HepG2 (cell line): ENCODE measurements around the gene DISP2. TPM values are rescaled to one million over a fixed set of nuclear protein-coding genes. Genes with fewer than 3 reads are reported as not detected.

Experiments used
- CEBPG ChIP-seq: IDR thresholded peaks from 2 replicates; pipeline ENCODE4 v1.6.1; 2016
- ELF3 ChIP-seq: IDR thresholded peaks from 2 replicates; pipeline ENCODE4 v1.6.1; 2016; ENCODE audit warnings: missing genetic modification reagents, missing compliant biosample characterization
- ELF4 ChIP-seq: sonication (generic); formaldehyde crosslinking; IDR thresholded peaks from 2 replicates; pipeline ENCODE4 v1.5.0; 2020; ENCODE audit warnings: missing genetic modification reagents, mild to moderate bottlenecking, moderate library complexity, borderline replicate concordance
- GATA4 ChIP-seq: sonication (generic); IDR thresholded peaks from 2 replicates; pipeline ENCODE4 v1.6.1; 2016; ENCODE audit warnings: antibody characterized with exemption, low read depth, borderline replicate concordance
- HNF4A ChIP-seq: sonication (generic); formaldehyde crosslinking; IDR thresholded peaks from 2 replicates; pipeline ENCODE4 v1.4.0; 2020; ENCODE audit warnings: missing genetic modification reagents
- MYNN ChIP-seq: sonication (generic); formaldehyde crosslinking; IDR thresholded peaks from 2 replicates; pipeline ENCODE4 v1.4.0; 2020; ENCODE audit warnings: mild to moderate bottlenecking, low read depth, missing genetic modification reagents
- PAX8 ChIP-seq: sonication (generic); formaldehyde crosslinking; IDR thresholded peaks from 2 replicates; pipeline ENCODE4 v1.8.0; 2022; ENCODE audit warnings: mild to moderate bottlenecking, missing genetic modification reagents, borderline replicate concordance
- RAD21 ChIP-seq: fragments of 450-650 bp; formaldehyde crosslinking; IDR thresholded peaks from 2 replicates; pipeline ENCODE4 v1.5.0; 2020; ENCODE audit warnings: mild to moderate bottlenecking
- REL ChIP-seq: sonication (generic); formaldehyde crosslinking; conservative IDR thresholded peaks from 2 replicates; pipeline ENCODE4 v1.8.0; 2022; ENCODE audit warnings: mild to moderate bottlenecking, missing genetic modification reagents, moderate library complexity
- RXRA ChIP-seq: sonication (generic); formaldehyde crosslinking; IDR thresholded peaks from 2 replicates; pipeline ENCODE4 v1.5.1; 2020; ENCODE audit warnings: missing genetic modification reagents
- SOX6 ChIP-seq, 2 experiments: fragments of 450-650 bp in 1 of 2; sonication (generic) in 1 of 2; formaldehyde crosslinking in 1 of 2; IDR thresholded peaks; 2 replicates each; pipeline versions ENCODE4 v1.4.0 to v1.6.1; 2017 to 2020; ENCODE audit warnings: antibody characterized with exemption in 1 of 2, mild to moderate bottlenecking in 1 of 2, missing genetic modification reagents in 1 of 2
- SRSF4 ChIP-seq: fragments of 200-400 bp; formaldehyde crosslinking; IDR thresholded peaks from one replicate; pipeline ENCODE4 v1.6.1; 2018; ENCODE audit warnings: mild to moderate bottlenecking, low read depth, low read length, moderate library complexity; ENCODE audit not compliant: poor library complexity, severe bottlenecking
- SSRP1 ChIP-seq: IDR thresholded peaks from 2 replicates; pipeline ENCODE4 v1.6.1; 2016; ENCODE audit warnings: control low read depth
- THAP8 ChIP-seq: sonication (generic); formaldehyde crosslinking; IDR thresholded peaks from 2 replicates; pipeline ENCODE4 v1.5.1; 2020; ENCODE audit warnings: missing genetic modification reagents, mild to moderate bottlenecking, borderline replicate concordance
- TRIM22 ChIP-seq: fragments of 450-650 bp; IDR thresholded peaks from 2 replicates; pipeline ENCODE4 v1.6.1; 2017
- ZFAT ChIP-seq: sonication (generic); formaldehyde crosslinking; conservative IDR thresholded peaks from 2 replicates; pipeline ENCODE4 v1.8.1; 2023; ENCODE audit warnings: missing genetic modification reagents, inconsistent platforms
- ZFX ChIP-seq: sonication (generic); formaldehyde crosslinking; IDR thresholded peaks from 2 replicates; pipeline ENCODE4 v1.4.0; 2020; ENCODE audit warnings: mild to moderate bottlenecking, low read depth, missing genetic modification reagents, moderate library complexity
- ZNF414 ChIP-seq: sonication (generic); formaldehyde crosslinking; IDR thresholded peaks from 2 replicates; pipeline ENCODE4 v1.5.0; 2020; ENCODE audit warnings: missing genetic modification reagents
- ZNF713 ChIP-seq: sonication (generic); formaldehyde crosslinking; IDR thresholded peaks from 2 replicates; pipeline ENCODE4 v1.4.0; 2020; ENCODE audit warnings: mild to moderate bottlenecking, missing genetic modification reagents
- ZNF788 ChIP-seq: sonication (generic); formaldehyde crosslinking; IDR thresholded peaks from 2 replicates; pipeline ENCODE4 v1.5.0; 2020; ENCODE audit warnings: mild to moderate bottlenecking, missing genetic modification reagents, borderline replicate concordance
- polyA plus RNA-seq, 8 experiments: library from polyadenylated mRNA; depleted of rRNA in 3 of 8; stranded (reverse) in 7 of 8; unstranded in 1 of 8; fragments of >200 nt; fragmentation: Illumina TruSeq in 4 of 8; extraction: Trizol in 4 of 8; gene quantifications; 2 replicates each; pipeline versions ENCODE4 v1.2.1 to v1.2.3, GENCODE V29; 2011 to 2016; ENCODE audit warnings: low read depth in 4 of 8, missing spikeins in 1 of 8, mixed read lengths in 1 of 8; ENCODE audit not compliant: insufficient read depth in 1 of 8
- total RNA-seq, 5 experiments: library from RNA; depleted of rRNA; stranded (reverse); fragments of >200 nt; fragmentation: Illumina TruSeq; extraction: Trizol; gene quantifications; 2 replicates each; pipeline ENCODE4 v1.2.3, GENCODE V29; 2016; ENCODE audit warnings: low read depth in 1 of 5
- TF ChIP-seq, protein P1 (sequence below): sonication (generic); formaldehyde crosslinking; IDR thresholded peaks from 2 replicates; pipeline ENCODE4 v1.4.0; 2020; ENCODE audit warnings: mild to moderate bottlenecking, missing genetic modification reagents
- TF ChIP-seq, protein P2 (sequence below): sonication (generic); formaldehyde crosslinking; IDR thresholded peaks from 2 replicates; pipeline ENCODE4 v1.8.0; 2022; ENCODE audit warnings: mild to moderate bottlenecking, missing genetic modification reagents
- TF ChIP-seq, protein P3 (sequence below): sonication (generic); formaldehyde crosslinking; IDR thresholded peaks from 2 replicates; pipeline ENCODE4 v1.8.0; 2022; ENCODE audit warnings: missing genetic modification reagents, mild to moderate bottlenecking, borderline replicate concordance

DISP2 gene
- total and polyA plus RNA-seq, 2 of the 13 experiments (the other 11 are each of a cell fraction or from before 2014, with no cell fraction given): 0.09 to 0.32 TPM

DNA sequence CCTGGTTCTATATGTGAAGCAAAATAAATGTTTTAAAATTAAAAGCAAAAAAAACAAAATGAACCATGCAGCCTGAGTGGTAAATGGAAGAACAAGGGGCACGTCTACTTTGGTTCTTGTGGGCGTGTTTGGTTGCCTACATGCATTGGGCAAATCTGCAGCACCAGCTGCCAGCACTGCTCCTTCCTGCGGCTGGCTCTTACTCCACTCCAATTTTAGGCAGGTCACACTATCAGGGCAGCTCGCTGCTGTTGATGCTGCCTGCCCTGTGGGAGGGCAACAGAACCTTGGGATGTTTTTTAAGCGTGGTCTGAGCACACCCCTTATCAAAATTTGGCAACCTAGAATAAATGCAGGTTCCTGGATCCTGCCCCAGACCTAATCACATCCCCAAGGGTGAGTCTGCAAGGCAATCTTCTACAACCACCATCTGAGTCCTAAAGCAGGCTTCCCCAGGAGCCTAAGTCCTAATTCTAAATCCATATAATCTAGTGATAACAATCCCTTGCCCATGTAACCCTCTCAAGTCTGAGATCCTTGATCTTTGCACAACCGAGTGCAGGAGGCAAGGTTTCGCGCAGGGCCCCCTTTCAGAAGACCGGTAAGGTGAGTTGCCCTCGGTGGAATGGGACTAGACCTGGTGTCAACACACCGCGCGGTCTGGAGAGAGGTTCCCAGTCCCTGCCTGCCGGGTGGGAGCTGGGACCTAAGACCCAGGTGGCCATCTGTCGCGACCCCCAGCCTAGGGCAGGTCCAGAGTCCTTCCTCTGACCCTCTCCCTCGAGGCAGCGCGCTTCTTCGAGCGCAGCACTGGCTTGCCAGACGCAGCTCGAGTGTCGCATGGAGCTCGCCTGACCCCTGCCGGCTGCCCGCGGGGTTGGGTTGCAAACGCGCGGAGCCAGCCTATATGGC lies 63.5 kb downstream of the DISP2 start (continued):
- TF ChIP-seq, protein P1, sequence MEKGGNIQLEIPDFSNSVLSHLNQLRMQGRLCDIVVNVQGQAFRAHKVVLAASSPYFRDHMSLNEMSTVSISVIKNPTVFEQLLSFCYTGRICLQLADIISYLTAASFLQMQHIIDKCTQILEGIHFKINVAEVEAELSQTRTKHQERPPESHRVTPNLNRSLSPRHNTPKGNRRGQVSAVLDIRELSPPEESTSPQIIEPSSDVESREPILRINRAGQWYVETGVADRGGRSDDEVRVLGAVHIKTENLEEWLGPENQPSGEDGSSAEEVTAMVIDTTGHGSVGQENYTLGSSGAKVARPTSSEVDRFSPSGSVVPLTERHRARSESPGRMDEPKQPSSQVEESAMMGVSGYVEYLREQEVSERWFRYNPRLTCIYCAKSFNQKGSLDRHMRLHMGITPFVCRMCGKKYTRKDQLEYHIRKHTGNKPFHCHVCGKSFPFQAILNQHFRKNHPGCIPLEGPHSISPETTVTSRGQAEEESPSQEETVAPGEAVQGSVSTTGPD (CRISPR knock-in tag): no peak
- no peak for TF ChIP-seq ZNF713
- TF ChIP-seq, protein P2, sequence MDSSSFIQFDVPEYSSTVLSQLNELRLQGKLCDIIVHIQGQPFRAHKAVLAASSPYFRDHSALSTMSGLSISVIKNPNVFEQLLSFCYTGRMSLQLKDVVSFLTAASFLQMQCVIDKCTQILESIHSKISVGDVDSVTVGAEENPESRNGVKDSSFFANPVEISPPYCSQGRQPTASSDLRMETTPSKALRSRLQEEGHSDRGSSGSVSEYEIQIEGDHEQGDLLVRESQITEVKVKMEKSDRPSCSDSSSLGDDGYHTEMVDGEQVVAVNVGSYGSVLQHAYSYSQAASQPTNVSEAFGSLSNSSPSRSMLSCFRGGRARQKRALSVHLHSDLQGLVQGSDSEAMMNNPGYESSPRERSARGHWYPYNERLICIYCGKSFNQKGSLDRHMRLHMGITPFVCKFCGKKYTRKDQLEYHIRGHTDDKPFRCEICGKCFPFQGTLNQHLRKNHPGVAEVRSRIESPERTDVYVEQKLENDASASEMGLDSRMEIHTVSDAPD (CRISPR knock-in tag): no peak
- TF ChIP-seq RAD21 (CRISPR knock-in tag): peak; percentile 94
- no peak for TF ChIP-seq TRIM22
- TF ChIP-seq ZFAT (CRISPR knock-in tag): no peak
- no peak for TF ChIP-seq PAX8 (CRISPR knock-in tag)
- peak; percentile 62; the same call in 1 of the 2 replicates for TF ChIP-seq HNF4A (CRISPR knock-in tag)
- no peak for TF ChIP-seq ELF3 (CRISPR knock-in tag)
- TF ChIP-seq RXRA (CRISPR knock-in tag): peak; percentile 63
- TF ChIP-seq, protein P3, sequence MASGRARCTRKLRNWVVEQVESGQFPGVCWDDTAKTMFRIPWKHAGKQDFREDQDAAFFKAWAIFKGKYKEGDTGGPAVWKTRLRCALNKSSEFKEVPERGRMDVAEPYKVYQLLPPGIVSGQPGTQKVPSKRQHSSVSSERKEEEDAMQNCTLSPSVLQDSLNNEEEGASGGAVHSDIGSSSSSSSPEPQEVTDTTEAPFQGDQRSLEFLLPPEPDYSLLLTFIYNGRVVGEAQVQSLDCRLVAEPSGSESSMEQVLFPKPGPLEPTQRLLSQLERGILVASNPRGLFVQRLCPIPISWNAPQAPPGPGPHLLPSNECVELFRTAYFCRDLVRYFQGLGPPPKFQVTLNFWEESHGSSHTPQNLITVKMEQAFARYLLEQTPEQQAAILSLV (CRISPR knock-in tag): no peak
- TF ChIP-seq MYNN (CRISPR knock-in tag): no peak
- no peak for TF ChIP-seq GATA4
- no peak for TF ChIP-seq SSRP1 (CRISPR knock-in tag)
- no peak for TF ChIP-seq THAP8
- TF ChIP-seq ZNF414 (CRISPR knock-in tag): peak; percentile 39; the same call in 1 of the 2 replicates
- TF ChIP-seq CEBPG (CRISPR knock-in tag): peak; percentile 27; the same call in 1 of the 2 replicates
- no peak for TF ChIP-seq SOX6 (IDR thresholded peaks at IDR 0.05)
- no peak for TF ChIP-seq SOX6 (CRISPR knock-in tag; IDR thresholded peaks at IDR 0.05)
- peak; percentile 43; the same call in 1 of the 2 replicates for TF ChIP-seq ZFX (CRISPR knock-in tag)
- no peak for TF ChIP-seq ELF4
- TF ChIP-seq SRSF4: no peak
- no peak for TF ChIP-seq REL (CRISPR knock-in tag)
- no peak for TF ChIP-seq ZNF788 (CRISPR knock-in tag)
